ENCODE measurements around the gene CANT1.

CANT1 gene

GRCh38 chr17:79006046-79006445, 3.5 kb downstream of the CANT1 start:
- Histone ChIP-seq H3K4me1 (ENCODE audit: insufficient read depth, low read length) (peaks cover 4% of the 10 kb centered on the region; the same call in 1 of the 2 replicates), H3K27me3 (ENCODE audit: insufficient read depth, low read length) (peaks cover 66% of the 10 kb centered on the region)

GRCh38 chr17:79005063-79005861, 4.3 kb downstream of the CANT1 start:
- peaks cover 3% of the 10 kb centered on the region; the same call in 1 of the 2 replicates for H3K36me3 ChIP-seq (ENCODE audit: insufficient read depth, low read length)
- H3K9me3 ChIP-seq (ENCODE audit: insufficient read depth, low read depth, low read length): no peaks in the 10 kb centered on the region
- no peak overlapping the region for H3K4me3 ChIP-seq (ENCODE audit: low read length)
- peaks cover 74% of the 10 kb centered on the region for H3K27me3 ChIP-seq (ENCODE audit: insufficient read depth, low read length)
- WGBS: 90% methylated on average over 12 of the region's 12 CpGs
- H3K9ac ChIP-seq (ENCODE audit: low read depth, low read length): no peak overlapping the region
- H3K4me1 ChIP-seq (ENCODE audit: insufficient read depth, low read length): peaks cover 4% of the 10 kb centered on the region; the same call in 1 of the 2 replicates
- H3K27ac ChIP-seq (ENCODE audit: low read depth, low read length): no peak overlapping the region

More at GRCh38 chr17:79006046-79006445, 3.5 kb downstream of the CANT1 start:
- 85% methylated on average over 8 of the region's 8 CpGs for WGBS
- H3K9ac ChIP-seq (ENCODE audit: low read depth, low read length): no peak overlapping the region
- peaks cover 3% of the 10 kb centered on the region; the same call in 1 of the 2 replicates for H3K36me3 ChIP-seq (ENCODE audit: insufficient read depth, low read length)
- H3K9me3 ChIP-seq (ENCODE audit: insufficient read depth, low read depth, low read length): no peaks in the 10 kb centered on the region
- no peak overlapping the region for H3K4me3 ChIP-seq (ENCODE audit: low read length)
- no peak overlapping the region for H3K27ac ChIP-seq (ENCODE audit: low read depth, low read length)

GRCh38 chr17:79003661-79004411, 5.7 kb downstream of the CANT1 start:
- Histone ChIP-seq H3K9ac (ENCODE audit: low read depth, low read length) (no peak overlapping the region), H3K36me3 (ENCODE audit: insufficient read depth, low read length) (peaks cover 3% of the 10 kb centered on the region; the same call in 1 of the 2 replicates), H3K4me3 (ENCODE audit: low read length) (no peak overlapping the region), H3K27ac (ENCODE audit: low read depth, low read length) (no peak overlapping the region), H3K9me3 (ENCODE audit: insufficient read depth, low read depth, low read length) (no peaks in the 10 kb centered on the region), H3K4me1 (ENCODE audit: insufficient read depth, low read length) (no peaks in the 10 kb centered on the region), H3K27me3 (ENCODE audit: insufficient read depth, low read length) (peaks cover 75% of the 10 kb centered on the region)
- WGBS: 52% methylated on average over 3 of the region's 3 CpGs

GRCh38 chr17:79002796-79003593, 6.6 kb downstream of the CANT1 start:
- Histone ChIP-seq H3K27ac (ENCODE audit: low read depth, low read length) (no peak overlapping the region), H3K4me1 (ENCODE audit: insufficient read depth, low read length) (no peaks in the 10 kb centered on the region), H3K9me3 (ENCODE audit: insufficient read depth, low read depth, low read length) (no peaks in the 10 kb centered on the region), H3K4me3 (ENCODE audit: low read length) (no peak overlapping the region), H3K9ac (ENCODE audit: low read depth, low read length) (no peak overlapping the region), H3K36me3 (ENCODE audit: insufficient read depth, low read length) (peaks cover 3% of the 10 kb centered on the region; the same call in 1 of the 2 replicates), H3K27me3 (ENCODE audit: insufficient read depth, low read length) (peaks cover 67% of the 10 kb centered on the region)
- WGBS: 85% methylated on average over 20 of the region's 20 CpGs

GRCh38 chr17:79002291-79002690, 7.3 kb downstream of the CANT1 start:
- Histone ChIP-seq H3K4me1 (ENCODE audit: insufficient read depth, low read length) (no peaks in the 10 kb centered on the region), H3K36me3 (ENCODE audit: insufficient read depth, low read length) (peaks cover 4% of the 10 kb centered on the region), H3K4me3 (ENCODE audit: low read length) (no peak overlapping the region), H3K9me3 (ENCODE audit: insufficient read depth, low read depth, low read length) (no peaks in the 10 kb centered on the region), H3K9ac (ENCODE audit: low read depth, low read length) (no peak overlapping the region), H3K27ac (ENCODE audit: low read depth, low read length) (no peak overlapping the region), H3K27me3 (ENCODE audit: insufficient read depth, low read length) (peaks cover 60% of the 10 kb centered on the region)
- WGBS: 93% methylated on average over 14 of the region's 14 CpGs

- Histone ChIP-seq H3K27ac (ENCODE audit: low read depth, low read length) (no peak overlapping the region), H3K36me3 (ENCODE audit: insufficient read depth, low read length) (peaks cover 11% of the 10 kb centered on the region), H3K4me1 (ENCODE audit: insufficient read depth, low read length) (no peaks in the 10 kb centered on the region), H3K9me3 (ENCODE audit: insufficient read depth, low read depth, low read length) (no peaks in the 10 kb centered on the region), H3K27me3 (ENCODE audit: insufficient read depth, low read length) (peaks cover 51% of the 10 kb centered on the region), H3K4me3 (ENCODE audit: low read length) (no peak overlapping the region), H3K9ac (ENCODE audit: low read depth, low read length) (no peak overlapping the region)
- 87% methylated on average over 19 of the region's 19 CpGs for WGBS
Observed at GRCh38 chr17:79001190-79002020, 8.2 kb downstream of the CANT1 start.

GRCh38 chr17:79000396-79001189, 9.0 kb downstream of the CANT1 start:
- Histone ChIP-seq H3K9me3 (ENCODE audit: insufficient read depth, low read depth, low read length) (no peaks in the 10 kb centered on the region), H3K27me3 (ENCODE audit: insufficient read depth, low read length) (peaks cover 43% of the 10 kb centered on the region), H3K9ac (ENCODE audit: low read depth, low read length) (no peak overlapping the region), H3K4me1 (ENCODE audit: insufficient read depth, low read length) (no peaks in the 10 kb centered on the region), H3K4me3 (ENCODE audit: low read length) (no peak overlapping the region), H3K36me3 (ENCODE audit: insufficient read depth, low read length) (peaks cover 13% of the 10 kb centered on the region), H3K27ac (ENCODE audit: low read depth, low read length) (no peak overlapping the region)
- 94% methylated on average over 25 of the region's 25 CpGs for WGBS

- Histone ChIP-seq H3K9me3 (ENCODE audit: insufficient read depth, low read depth, low read length) (no peaks in the 10 kb centered on the region), H3K9ac (ENCODE audit: low read depth, low read length) (no peak overlapping the region), H3K4me3 (ENCODE audit: low read length) (no peak overlapping the region), H3K27ac (ENCODE audit: low read depth, low read length) (no peak overlapping the region), H3K4me1 (ENCODE audit: insufficient read depth, low read length) (no peaks in the 10 kb centered on the region), H3K36me3 (ENCODE audit: insufficient read depth, low read length) (peaks cover 13% of the 10 kb centered on the region), H3K27me3 (ENCODE audit: insufficient read depth, low read length) (peaks cover 38% of the 10 kb centered on the region)
- WGBS: 94% methylated on average over 12 of the region's 12 CpGs
Observed at GRCh38 chr17:78999947-79000395, 9.6 kb downstream of the CANT1 start.

- peaks cover 38% of the 10 kb centered on the region for H3K27me3 ChIP-seq (ENCODE audit: insufficient read depth, low read length)
- H3K9ac ChIP-seq (ENCODE audit: low read depth, low read length): no peak overlapping the region
- no peak overlapping the region for H3K4me3 ChIP-seq (ENCODE audit: low read length)
- no peak overlapping the region for H3K27ac ChIP-seq (ENCODE audit: low read depth, low read length)
- H3K36me3 ChIP-seq (ENCODE audit: insufficient read depth, low read length): peaks cover 19% of the 10 kb centered on the region
- WGBS: 93% methylated on average over 16 of the region's 17 CpGs
- H3K9me3 ChIP-seq (ENCODE audit: insufficient read depth, low read depth, low read length): no peaks in the 10 kb centered on the region
- no peaks in the 10 kb centered on the region for H3K4me1 ChIP-seq (ENCODE audit: insufficient read depth, low read length)
Observed at GRCh38 chr17:78999056-78999768, 10.4 kb downstream of the CANT1 start.
